Spleen (tissue), 7 donors: ENCODE measurements around the gene CCDC148.

ENCODE experiments used
- POLR2A ChIP-seq, 3 donors: fragments of 450-650 bp; IDR thresholded peaks; one replicate each; pipeline ENCODE4 v1.5.1; 2017; ENCODE audit warnings: antibody characterized with exemption in 3 of 3, mild to moderate bottlenecking in 1 of 3
- POLR2AphosphoS5 ChIP-seq, 3 donors: sonication (generic); formaldehyde crosslinking; IDR thresholded peaks; one replicate each; pipeline ENCODE4 v1.5.1; 2017; ENCODE audit warnings: antibody characterized with exemption in 3 of 3
- TF ChIP-seq, protein P1 (sequence below), 11 experiments: fragments of 200-600 bp in 7 of 11; fragments of 450-650 bp in 4 of 11; sonication (generic) in 4 of 11; IDR thresholded peaks in 8 of 11; conservative IDR thresholded peaks in 3 of 11; 1 replicate in 7 of 11; 2 replicates in 4 of 11; pipeline versions ENCODE4 v1.4.0 to v1.8.0; 2016 to 2021; ENCODE audit warnings: antibody characterized with exemption in 11 of 11, inconsistent platforms in 4 of 11, mild to moderate bottlenecking in 1 of 11
- donor health status: DM: no; HTN: no; CAD: no; lungs with moderate emphysema.
- donor health status: DM: no; HTN: no; CAD: no.
- donor health status: DM: no; HTN: no; CAD: no.

DNA sequence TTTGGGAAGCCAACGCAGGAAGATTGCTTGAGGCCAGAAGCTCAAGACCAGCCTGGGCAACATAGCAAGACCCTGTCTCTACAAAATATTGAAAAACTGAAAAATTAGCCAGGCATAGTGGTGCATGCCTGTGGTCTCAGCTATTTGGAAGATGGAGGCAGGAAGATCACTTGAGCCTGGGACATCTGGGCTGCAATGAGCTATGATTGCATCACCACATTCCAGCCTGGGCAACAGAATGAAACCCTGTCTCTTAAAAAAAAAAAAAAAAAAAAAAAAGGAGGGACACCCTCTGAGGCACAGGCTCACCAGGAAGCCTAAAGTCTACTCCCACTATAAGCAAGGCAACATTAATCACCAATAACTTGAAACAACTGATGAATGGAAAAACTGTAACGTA lies 151.1 kb downstream of the CCDC148 start:
- TF ChIP-seq, protein P1, sequence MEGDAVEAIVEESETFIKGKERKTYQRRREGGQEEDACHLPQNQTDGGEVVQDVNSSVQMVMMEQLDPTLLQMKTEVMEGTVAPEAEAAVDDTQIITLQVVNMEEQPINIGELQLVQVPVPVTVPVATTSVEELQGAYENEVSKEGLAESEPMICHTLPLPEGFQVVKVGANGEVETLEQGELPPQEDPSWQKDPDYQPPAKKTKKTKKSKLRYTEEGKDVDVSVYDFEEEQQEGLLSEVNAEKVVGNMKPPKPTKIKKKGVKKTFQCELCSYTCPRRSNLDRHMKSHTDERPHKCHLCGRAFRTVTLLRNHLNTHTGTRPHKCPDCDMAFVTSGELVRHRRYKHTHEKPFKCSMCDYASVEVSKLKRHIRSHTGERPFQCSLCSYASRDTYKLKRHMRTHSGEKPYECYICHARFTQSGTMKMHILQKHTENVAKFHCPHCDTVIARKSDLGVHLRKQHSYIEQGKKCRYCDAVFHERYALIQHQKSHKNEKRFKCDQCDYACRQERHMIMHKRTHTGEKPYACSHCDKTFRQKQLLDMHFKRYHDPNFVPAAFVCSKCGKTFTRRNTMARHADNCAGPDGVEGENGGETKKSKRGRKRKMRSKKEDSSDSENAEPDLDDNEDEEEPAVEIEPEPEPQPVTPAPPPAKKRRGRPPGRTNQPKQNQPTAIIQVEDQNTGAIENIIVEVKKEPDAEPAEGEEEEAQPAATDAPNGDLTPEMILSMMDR (IDR thresholded peaks at IDR 0.05 in 8 of 11, conservative IDR thresholded peaks at IDR 0.05 in 3 of 11): no peak
- TF ChIP-seq POLR2A (IDR thresholded peaks at IDR 0.05) (no peak), POLR2AphosphoS5 (IDR thresholded peaks at IDR 0.05) (no peak)
